Measurements from ENCODE around the gene DCTN1. TPM values are rescaled to one million over a fixed set of nuclear protein-coding genes. Genes with fewer than 3 reads are reported as not detected.

DCTN1 gene
- total RNA-seq, 1 donor: 153 TPM

DNA sequence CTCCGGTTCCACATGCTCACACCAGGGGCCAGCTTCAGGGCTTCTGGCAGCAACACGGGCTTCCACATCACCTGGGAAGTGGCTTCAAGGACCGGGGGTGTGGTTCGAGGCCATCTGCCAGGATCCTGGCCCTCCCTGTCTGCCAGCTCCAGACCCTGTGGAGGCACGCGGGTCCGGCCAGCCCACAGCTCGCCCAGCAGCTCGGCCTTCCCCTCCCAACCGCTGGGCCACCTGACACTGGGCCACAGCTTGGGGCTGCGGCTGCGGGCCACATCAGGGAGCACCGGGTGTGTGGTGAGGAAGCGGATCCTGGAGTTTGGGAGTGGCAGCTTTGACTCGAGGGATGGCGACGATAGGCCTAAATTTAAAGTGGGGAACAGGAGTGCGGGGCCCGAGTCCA lies 34.3 kb upstream of the DCTN1 start:
- TF ChIP-seq, protein P1, sequence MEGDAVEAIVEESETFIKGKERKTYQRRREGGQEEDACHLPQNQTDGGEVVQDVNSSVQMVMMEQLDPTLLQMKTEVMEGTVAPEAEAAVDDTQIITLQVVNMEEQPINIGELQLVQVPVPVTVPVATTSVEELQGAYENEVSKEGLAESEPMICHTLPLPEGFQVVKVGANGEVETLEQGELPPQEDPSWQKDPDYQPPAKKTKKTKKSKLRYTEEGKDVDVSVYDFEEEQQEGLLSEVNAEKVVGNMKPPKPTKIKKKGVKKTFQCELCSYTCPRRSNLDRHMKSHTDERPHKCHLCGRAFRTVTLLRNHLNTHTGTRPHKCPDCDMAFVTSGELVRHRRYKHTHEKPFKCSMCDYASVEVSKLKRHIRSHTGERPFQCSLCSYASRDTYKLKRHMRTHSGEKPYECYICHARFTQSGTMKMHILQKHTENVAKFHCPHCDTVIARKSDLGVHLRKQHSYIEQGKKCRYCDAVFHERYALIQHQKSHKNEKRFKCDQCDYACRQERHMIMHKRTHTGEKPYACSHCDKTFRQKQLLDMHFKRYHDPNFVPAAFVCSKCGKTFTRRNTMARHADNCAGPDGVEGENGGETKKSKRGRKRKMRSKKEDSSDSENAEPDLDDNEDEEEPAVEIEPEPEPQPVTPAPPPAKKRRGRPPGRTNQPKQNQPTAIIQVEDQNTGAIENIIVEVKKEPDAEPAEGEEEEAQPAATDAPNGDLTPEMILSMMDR (IDR thresholded peaks at IDR 0.05; ENCODE audit: insufficient read depth, low read depth, low read length): no peak
- H3K4me3 ChIP-seq (ENCODE audit: low read depth, low read length): peak overlapping the region; percentile 56
- no peak for DNase-seq (ENCODE audit: low read depth)

DNA sequence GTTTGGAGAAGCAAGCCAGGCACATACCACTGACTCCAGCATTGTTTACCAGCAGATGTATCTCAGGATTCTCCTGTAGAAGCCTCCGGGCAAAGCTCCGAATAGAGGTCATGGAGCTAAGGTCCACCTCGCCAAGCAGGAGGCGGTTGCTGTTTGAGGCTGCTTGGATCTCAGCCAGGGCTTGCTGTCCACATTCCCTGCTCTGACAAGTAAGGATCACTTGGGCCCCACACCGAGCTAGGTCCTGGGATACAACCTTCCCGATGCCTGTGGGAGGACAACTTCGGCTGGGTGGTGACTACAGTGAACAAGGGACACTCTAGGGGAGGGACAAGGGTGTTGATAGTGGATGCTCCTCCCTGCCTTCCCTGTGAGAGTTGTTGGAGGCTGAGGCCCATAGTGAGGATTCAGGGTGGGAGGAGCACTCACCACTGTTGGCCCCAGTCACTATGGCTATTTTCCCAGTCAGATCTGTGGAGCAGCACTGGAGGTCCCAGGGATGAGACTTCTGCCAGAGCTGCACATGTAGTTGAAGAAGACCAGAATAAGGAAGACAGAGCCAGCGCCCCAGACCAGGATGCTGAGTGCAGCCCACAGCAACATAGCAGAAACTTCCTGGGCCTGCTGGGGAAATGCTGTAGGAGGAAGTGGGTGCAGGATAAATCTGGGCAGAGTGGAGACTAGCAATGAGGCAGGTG lies 33.0 kb upstream of the DCTN1 start:
- peak; percentile 42 for DNase-seq (ENCODE audit: low read depth)
- TF ChIP-seq, protein P1 (IDR thresholded peaks at IDR 0.05; ENCODE audit: insufficient read depth, low read depth, low read length): no peak

DNA sequence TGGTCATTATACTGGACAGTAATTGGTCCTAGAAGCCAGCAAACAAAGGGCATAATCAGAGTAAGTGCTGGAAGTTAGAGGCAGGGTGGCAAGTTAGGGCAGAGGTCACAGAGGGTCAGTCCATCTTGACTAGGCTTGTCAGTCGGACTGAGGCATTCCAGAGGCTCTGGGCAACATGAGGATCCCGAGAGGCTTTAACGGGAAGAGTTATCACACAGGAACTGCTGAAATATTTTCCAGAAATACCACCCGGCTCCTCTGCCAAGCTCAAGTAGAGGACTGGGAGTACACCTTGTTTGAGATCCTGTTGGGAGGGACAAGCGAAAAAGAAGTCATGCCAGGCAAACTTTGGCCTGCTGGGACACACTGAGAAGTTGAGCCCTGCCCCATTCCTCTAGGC lies 27.6 kb upstream of the DCTN1 start:
- TF ChIP-seq, protein P1 (IDR thresholded peaks at IDR 0.05; ENCODE audit: insufficient read depth, low read depth, low read length): no peak
- DNase-seq (ENCODE audit: low read depth): no peak
- no peak overlapping the region for H3K4me3 ChIP-seq (ENCODE audit: low read depth, low read length)

More for the DNA sequence above, 33.0 kb upstream of the DCTN1 start:
- no peak overlapping the region for H3K4me3 ChIP-seq (ENCODE audit: low read depth, low read length)

DNA sequence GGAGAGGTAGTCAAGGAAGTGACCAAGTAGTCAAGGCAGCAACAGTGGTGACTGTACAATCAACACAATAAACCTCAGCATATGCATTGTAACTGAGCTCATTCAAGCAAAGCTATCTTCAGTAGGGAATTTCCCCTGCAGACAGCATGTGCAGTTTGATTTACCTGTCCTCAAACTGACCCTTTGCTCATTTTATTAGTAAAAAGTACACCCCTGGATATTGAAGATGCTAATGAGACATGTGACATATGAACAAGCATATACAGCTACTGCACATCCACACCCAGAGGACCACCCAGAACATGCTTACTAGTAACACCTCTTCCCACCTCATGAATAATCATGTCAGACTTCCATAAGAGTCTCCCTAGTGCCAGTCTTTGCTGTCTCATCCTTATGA lies 25.9 kb upstream of the DCTN1 start:
- TF ChIP-seq, protein P1 (IDR thresholded peaks at IDR 0.05; ENCODE audit: insufficient read depth, low read depth, low read length): no peak
- no peak overlapping the region for H3K4me3 ChIP-seq (ENCODE audit: low read depth, low read length)
- no peak for DNase-seq (ENCODE audit: low read depth)

DNA sequence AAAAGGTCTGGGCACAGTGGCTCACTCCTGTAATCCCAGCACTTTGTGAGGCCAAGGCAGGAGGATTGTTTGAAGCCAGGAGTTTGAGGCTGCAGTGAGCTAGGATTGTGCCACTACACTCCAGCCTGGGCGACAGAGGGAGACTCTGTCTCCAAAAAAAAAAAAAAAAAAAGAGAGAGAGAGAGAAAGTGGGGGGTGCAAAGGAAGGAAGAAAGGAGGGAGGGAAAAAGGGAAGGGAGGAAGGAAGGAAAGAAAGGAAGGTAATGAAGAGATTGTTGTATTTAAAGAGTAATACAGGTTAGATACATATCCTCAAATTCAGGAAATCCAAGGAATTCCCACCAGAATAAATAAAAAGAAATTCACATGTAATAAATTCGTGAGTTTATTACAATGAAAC lies 21.8 kb upstream of the DCTN1 start:
- DNase-seq (ENCODE audit: low read depth): no peak
- no peak overlapping the region for H3K4me3 ChIP-seq (ENCODE audit: low read depth, low read length)
- TF ChIP-seq, protein P1 (IDR thresholded peaks at IDR 0.05; ENCODE audit: insufficient read depth, low read depth, low read length): no peak

DNA sequence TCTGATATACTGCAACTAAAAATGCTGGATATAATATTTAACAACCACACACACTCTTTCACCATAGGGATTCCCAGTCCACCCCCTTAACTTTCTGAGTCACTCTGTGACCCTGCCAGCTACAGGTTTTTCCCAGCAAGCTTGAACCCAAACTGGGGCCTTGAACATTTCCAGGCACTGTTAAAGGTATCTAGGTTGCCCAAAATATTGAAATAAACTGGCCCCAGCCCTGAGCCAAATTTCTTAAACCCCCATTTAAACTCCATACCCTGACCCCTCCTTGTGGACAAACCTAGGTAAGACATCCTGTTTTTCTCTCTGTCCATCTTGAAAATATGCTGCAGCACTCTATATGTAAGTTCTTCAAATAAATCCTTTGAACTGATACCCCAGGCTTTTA lies 19.7 kb upstream of the DCTN1 start:
- DNase-seq (ENCODE audit: low read depth): peak; percentile 45
- TF ChIP-seq, protein P1 (IDR thresholded peaks at IDR 0.05; ENCODE audit: insufficient read depth, low read depth, low read length): peak; percentile 75

DNA sequence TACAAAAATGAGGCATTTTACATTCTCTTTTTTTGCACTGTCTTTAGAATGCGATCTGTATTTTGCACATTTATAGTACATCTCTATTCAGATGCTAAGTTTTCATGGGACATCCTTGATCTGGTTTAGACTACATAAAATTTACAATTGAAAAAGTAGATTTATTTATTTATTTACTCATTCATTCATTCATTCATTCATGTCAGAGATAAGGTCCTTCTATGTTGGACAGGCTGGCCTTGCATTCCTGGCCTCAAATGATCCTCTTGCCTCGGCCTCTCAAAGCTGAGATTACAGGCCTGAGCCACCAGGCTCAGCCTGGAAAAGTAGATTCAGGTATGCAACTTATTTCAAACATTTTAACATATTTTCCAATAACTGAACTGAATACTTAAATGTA lies 16.0 kb upstream of the DCTN1 start:
- no peak overlapping the region for H3K4me3 ChIP-seq (ENCODE audit: low read depth, low read length)
- TF ChIP-seq, protein P1 (IDR thresholded peaks at IDR 0.05; ENCODE audit: insufficient read depth, low read depth, low read length): no peak

More for the DNA sequence above, 19.7 kb upstream of the DCTN1 start:
- no peak overlapping the region for H3K4me3 ChIP-seq (ENCODE audit: low read depth, low read length)

More for the DNA sequence above, 16.0 kb upstream of the DCTN1 start:
- no peak for DNase-seq (ENCODE audit: low read depth)
